ENCODE results near the gene F2RL1. TPM values are rescaled to one million over a fixed set of nuclear protein-coding genes. Genes with fewer than 3 reads are reported as not detected.
A peak's percentile ranks its signal among the peaks of the same experiment; 100 is the strongest.
"Not testable (repeated sequence)": the region's sequence is repeated elsewhere in the genome, so short reads cannot be mapped to it uniquely, and the experiment has no call there.

Gene F2RL1
- 1 to 10 TPM; 2.9 to 3.6 TPM for total RNA-seq

GRCh38 chr5:76818844-76819831, at the start of gene F2RL1:
Gene F2RL1 (plus strand): TSS chr5:76819030. CDS start chr5:76819183, 153 bp downstream.
- Mint-ChIP-seq H3K36me3 (peaks cover 3% of the 10 kb centered on the region), H3K9me3 (no peaks in the 10 kb centered on the region), H3K4me1 (peaks cover 10% of the 10 kb centered on the region), H3K27ac (no peak within 1 kb of the TSS), H3K4me3 (peak within 1 kb of the TSS; percentile 79), H3K27me3 (peaks cover 27% of the 10 kb centered on the region)
- DNase-seq, result peak; percentile 55

GRCh38 chr5:76771041-76771440, 47.8 kb upstream of the F2RL1 start:
- H3K4me3 Mint-ChIP-seq, H3K9me3 Mint-ChIP-seq, H3K4me1 Mint-ChIP-seq, H3K27me3 Mint-ChIP-seq, H3K36me3 Mint-ChIP-seq, DNase-seq, H3K27ac Mint-ChIP-seq: not testable (repeated sequence)

- H3K4me3 Mint-ChIP-seq, result no peak overlapping the region
- H3K27ac Mint-ChIP-seq, result no peak overlapping the region
- H3K27me3 Mint-ChIP-seq, result no peaks in the 10 kb centered on the region
- H3K4me1 Mint-ChIP-seq, result peaks cover under 1% of the 10 kb centered on the region
- H3K36me3 Mint-ChIP-seq, result no peaks in the 10 kb centered on the region
- H3K9me3 Mint-ChIP-seq, result no peaks in the 10 kb centered on the region
- DNase-seq, result no peak
Observed at GRCh38 chr5:76771705-76772405, 47.0 kb upstream of the F2RL1 start.

DNA sequence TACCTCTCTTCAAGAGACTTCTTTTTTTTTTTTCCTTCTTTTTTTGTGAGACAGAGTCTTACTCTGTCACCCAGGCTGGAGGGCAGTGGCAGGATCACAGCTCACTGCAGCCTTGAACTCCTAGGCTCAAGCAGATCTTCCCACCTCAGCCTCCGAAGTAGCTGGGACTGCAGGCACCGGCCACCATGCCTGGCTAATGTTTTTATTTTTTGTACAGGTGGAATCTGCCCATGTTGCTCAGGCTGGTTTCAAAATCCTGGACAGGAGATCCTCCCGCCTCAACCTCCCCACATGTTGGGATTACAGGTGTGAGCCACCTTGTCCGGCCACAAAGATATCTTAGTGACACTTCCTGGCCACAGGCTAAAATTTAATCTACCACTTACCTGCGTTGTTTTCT, 42.9 kb upstream of the F2RL1 start:
- Mint-ChIP-seq H3K9me3 (no peaks in the 10 kb centered on the region), H3K27ac (no peak overlapping the region), H3K4me1 (no peaks in the 10 kb centered on the region), H3K36me3 (no peaks in the 10 kb centered on the region), H3K4me3 (no peak overlapping the region), H3K27me3 (no peaks in the 10 kb centered on the region)
- DNase-seq, result no peak

DNA sequence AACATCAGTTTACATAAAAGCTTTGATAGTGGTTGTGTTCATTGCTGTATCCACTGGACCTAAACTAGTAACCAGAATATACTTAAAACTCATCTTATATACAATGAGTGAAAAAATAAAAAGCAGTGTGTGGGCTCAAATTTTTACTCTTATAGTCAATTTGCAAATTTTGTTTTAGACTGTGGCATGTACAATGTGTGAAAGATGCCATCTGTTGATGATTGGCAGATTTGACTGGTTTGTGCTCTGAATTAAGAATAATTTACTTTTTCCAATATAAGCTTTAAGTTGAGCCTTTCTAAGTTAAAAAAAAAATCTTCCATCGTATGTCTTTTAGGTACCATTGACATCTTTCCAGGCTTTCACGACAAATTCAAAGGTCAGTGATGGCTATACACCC, 42.4 kb upstream of the F2RL1 start:
- no peaks in the 10 kb centered on the region for H3K9me3 Mint-ChIP-seq
- H3K4me3 Mint-ChIP-seq, result no peak overlapping the region
- H3K27ac Mint-ChIP-seq, result no peak overlapping the region
- no peaks in the 10 kb centered on the region for H3K36me3 Mint-ChIP-seq
- H3K27me3 Mint-ChIP-seq, result no peaks in the 10 kb centered on the region
- DNase-seq, result no peak
- no peaks in the 10 kb centered on the region for H3K4me1 Mint-ChIP-seq

DNA sequence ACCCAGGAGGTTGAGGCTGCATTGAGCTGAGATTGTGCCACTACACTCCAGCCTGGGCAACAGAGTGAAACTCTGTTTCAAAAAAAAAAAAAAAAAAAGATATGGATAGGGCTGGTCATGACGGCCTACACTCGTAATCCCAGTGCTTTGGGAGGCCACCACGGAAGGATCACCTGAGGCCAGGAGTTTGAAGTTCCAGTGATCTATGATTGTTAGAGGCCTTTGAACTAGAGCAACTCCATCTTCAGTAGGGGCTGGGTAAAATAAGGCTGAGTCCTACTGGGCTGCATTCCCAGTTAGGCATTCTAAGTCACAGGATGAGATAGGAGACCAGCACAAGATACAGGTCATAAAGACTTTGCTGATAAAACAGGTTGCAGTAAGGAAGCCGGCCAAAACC, 38.2 kb upstream of the F2RL1 start:
- H3K36me3 Mint-ChIP-seq, H3K4me1 Mint-ChIP-seq, H3K27ac Mint-ChIP-seq, H3K27me3 Mint-ChIP-seq, DNase-seq, H3K9me3 Mint-ChIP-seq, H3K4me3 Mint-ChIP-seq: not testable (repeated sequence)

DNA sequence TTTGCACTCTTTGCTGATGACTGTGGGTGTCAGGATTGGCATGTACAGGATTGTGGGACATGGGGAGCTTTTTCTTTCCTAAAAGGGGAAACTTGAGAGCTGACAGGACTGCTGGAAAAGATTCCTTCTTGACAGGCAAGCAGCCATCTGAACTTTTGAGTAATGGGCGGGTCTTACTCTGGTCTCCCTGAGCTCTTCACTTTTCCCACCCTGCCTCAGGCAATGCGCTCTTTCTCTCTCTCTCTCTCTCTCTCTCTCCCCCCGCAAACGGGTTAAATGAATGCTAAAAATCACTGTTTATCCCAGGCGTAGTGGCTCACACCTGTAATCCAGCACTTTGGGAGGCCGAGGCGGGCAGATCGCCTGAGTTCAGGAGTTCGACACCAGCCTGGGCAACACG, 37.1 kb upstream of the F2RL1 start:
- Mint-ChIP-seq H3K9me3 (no peaks in the 10 kb centered on the region), H3K27me3 (no peaks in the 10 kb centered on the region), H3K4me3 (no peak overlapping the region), H3K4me1 (no peaks in the 10 kb centered on the region), H3K36me3 (no peaks in the 10 kb centered on the region), H3K27ac (no peak overlapping the region)
- DNase-seq, result no peak

DNA sequence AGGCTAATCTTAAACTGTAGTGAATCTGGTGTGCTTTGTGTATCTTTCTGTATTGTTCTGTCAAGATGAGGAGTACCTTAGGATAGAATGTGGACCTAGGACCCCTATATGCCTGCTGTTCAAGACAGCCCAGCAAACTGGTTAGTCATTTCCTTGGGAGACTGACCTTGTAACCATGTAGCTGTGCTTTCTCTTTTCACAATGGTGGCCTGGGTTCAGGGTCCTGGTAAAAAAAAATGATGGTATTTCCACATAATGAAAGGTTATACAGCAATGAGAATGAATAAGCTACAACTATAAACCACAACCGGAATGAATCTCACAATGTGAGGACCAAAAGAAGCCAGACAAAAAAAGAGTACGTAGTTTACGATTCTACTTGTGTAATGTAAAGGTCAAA, 36.4 kb upstream of the F2RL1 start:
- Mint-ChIP-seq H3K36me3 (no peaks in the 10 kb centered on the region), H3K27ac (no peak overlapping the region), H3K4me1 (no peaks in the 10 kb centered on the region), H3K27me3 (no peaks in the 10 kb centered on the region), H3K9me3 (no peaks in the 10 kb centered on the region), H3K4me3 (no peak overlapping the region)
- DNase-seq, result no peak

GRCh38 chr5:76787237-76787636, 31.6 kb upstream of the F2RL1 start:
- DNase-seq, result no peak
- H3K36me3 Mint-ChIP-seq, result no peaks in the 10 kb centered on the region
- no peaks in the 10 kb centered on the region for H3K9me3 Mint-ChIP-seq
- H3K27me3 Mint-ChIP-seq, result no peaks in the 10 kb centered on the region
- H3K27ac Mint-ChIP-seq, result no peak overlapping the region
- H3K4me1 Mint-ChIP-seq, result peaks cover 7% of the 10 kb centered on the region
- no peak overlapping the region for H3K4me3 Mint-ChIP-seq

DNA sequence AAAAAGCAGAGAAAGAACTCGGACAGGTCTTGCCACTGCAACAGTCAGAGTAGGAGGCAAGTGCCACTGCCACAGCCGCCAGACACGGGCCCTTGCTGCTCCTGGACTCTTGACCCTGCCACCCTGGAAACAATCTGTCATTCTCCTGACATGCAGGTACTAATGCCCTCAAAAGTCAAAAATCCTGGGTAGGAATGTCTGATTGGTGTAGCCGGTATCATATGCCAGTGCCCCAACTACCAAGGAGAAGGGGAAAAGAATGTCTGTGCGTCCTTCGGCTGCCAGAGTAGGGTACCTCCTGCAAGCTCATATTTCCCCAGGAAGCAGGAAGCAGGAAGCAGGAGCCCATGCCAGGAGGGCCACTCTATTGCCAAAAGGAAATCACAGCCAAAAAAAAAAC, 30.5 kb upstream of the F2RL1 start:
- H3K27ac Mint-ChIP-seq, result no peak overlapping the region
- H3K36me3 Mint-ChIP-seq, result no peaks in the 10 kb centered on the region
- peaks cover 7% of the 10 kb centered on the region for H3K4me1 Mint-ChIP-seq
- H3K4me3 Mint-ChIP-seq, result no peak overlapping the region
- no peak for DNase-seq
- H3K27me3 Mint-ChIP-seq, result no peaks in the 10 kb centered on the region
- no peaks in the 10 kb centered on the region for H3K9me3 Mint-ChIP-seq

- H3K36me3 Mint-ChIP-seq, H3K4me3 Mint-ChIP-seq, H3K9me3 Mint-ChIP-seq, H3K27me3 Mint-ChIP-seq, DNase-seq, H3K4me1 Mint-ChIP-seq, H3K27ac Mint-ChIP-seq: not testable (repeated sequence)
Observed at GRCh38 chr5:76789275-76789674, 29.6 kb upstream of the F2RL1 start.

GRCh38 chr5:76789991-76790581, 28.7 kb upstream of the F2RL1 start:
- Mint-ChIP-seq H3K4me3 (no peak overlapping the region), H3K4me1 (peaks cover 7% of the 10 kb centered on the region), H3K27ac (no peak overlapping the region)

GRCh38 chr5:76790632-76791290, 28.1 kb upstream of the F2RL1 start:
- DNase-seq, result no peak
- H3K4me3 Mint-ChIP-seq, result no peak overlapping the region
- H3K27ac Mint-ChIP-seq, result no peak overlapping the region
- H3K9me3 Mint-ChIP-seq, result no peaks in the 10 kb centered on the region
- H3K27me3 Mint-ChIP-seq, result no peaks in the 10 kb centered on the region
- H3K4me1 Mint-ChIP-seq, result peaks cover 7% of the 10 kb centered on the region
- no peaks in the 10 kb centered on the region for H3K36me3 Mint-ChIP-seq

More at GRCh38 chr5:76789991-76790581, 28.7 kb upstream of the F2RL1 start:
- Mint-ChIP-seq H3K36me3 (no peaks in the 10 kb centered on the region), H3K9me3 (no peaks in the 10 kb centered on the region), H3K27me3 (no peaks in the 10 kb centered on the region)
- no peak for DNase-seq

DNA sequence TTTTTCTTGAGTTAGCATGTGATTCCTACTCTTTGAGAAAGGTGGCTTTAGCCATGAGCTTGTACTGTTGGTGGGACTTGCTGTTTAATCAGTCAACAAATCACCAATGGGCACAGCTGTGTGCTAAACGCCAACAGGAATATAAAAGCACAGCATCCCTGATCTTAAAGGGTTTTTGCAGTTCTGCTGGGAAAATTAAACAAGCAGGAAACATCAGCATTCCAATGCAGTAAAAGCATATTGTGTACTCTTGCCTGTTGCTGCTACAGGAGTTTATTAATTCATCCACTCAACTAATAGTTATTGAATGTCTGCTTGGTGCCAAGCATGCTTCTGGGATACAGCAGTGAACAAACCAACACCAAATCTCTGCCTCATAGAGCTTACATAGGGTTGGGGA, 27.4 kb upstream of the F2RL1 start:
- Mint-ChIP-seq H3K9me3 (no peaks in the 10 kb centered on the region), H3K27me3 (no peaks in the 10 kb centered on the region), H3K4me3 (no peak overlapping the region), H3K27ac (no peak overlapping the region), H3K4me1 (peaks cover 7% of the 10 kb centered on the region), H3K36me3 (no peaks in the 10 kb centered on the region)
- no peak for DNase-seq

- Mint-ChIP-seq H3K36me3 (no peaks in the 10 kb centered on the region), H3K27ac (no peak overlapping the region), H3K4me3 (no peak overlapping the region), H3K27me3 (no peaks in the 10 kb centered on the region), H3K4me1 (peaks cover 7% of the 10 kb centered on the region), H3K9me3 (no peaks in the 10 kb centered on the region)
- DNase-seq, result no peak
Observed at GRCh38 chr5:76794871-76795270, 24.0 kb upstream of the F2RL1 start.

All from activated naive CD8-positive, alpha-beta T cell treated with anti-CD3 and anti-CD28 coated beads for 36 hours (primary cell).